K562 (cell line): ENCODE measurements around the gene RCC2. TPM values are rescaled to one million over a fixed set of nuclear protein-coding genes. Genes with fewer than 3 reads are reported as not detected.

Source experiments
- ARNT ChIP-seq, 2 experiments: fragments of 450-650 bp; IDR thresholded peaks; 2 replicates each; pipeline ENCODE4 v1.6.1; 2016; ENCODE audit warnings: mild to moderate bottlenecking in 1 of 2
- BRD9 ChIP-seq: fragments of 450-650 bp; IDR thresholded peaks from 2 replicates; pipeline ENCODE4 v1.6.1; 2018; ENCODE audit warnings: low read depth; ENCODE audit not compliant: partially characterized antibody
- CHD1 ChIP-seq: fragments of 200-600 bp; sonication (generic); IDR thresholded peaks from one replicate; pipeline ENCODE4 v1.6.1; 2012; ENCODE audit warnings: mild to moderate bottlenecking, moderate library complexity, low read length, inconsistent platforms
- KDM1A ChIP-seq, 2 experiments: fragments of 450-650 bp; IDR thresholded peaks; 2 replicates each; pipeline ENCODE4 v1.6.1; 2016; ENCODE audit warnings: mild to moderate bottlenecking in 2 of 2
- MTA3 ChIP-seq: fragments of 450-650 bp; formaldehyde crosslinking; IDR thresholded peaks from 2 replicates; pipeline ENCODE4 v1.6.1; 2017; ENCODE audit warnings: mild to moderate bottlenecking, borderline replicate concordance
- NRF1 ChIP-seq, 2 experiments: fragments of 450-650 bp; IDR thresholded peaks in 1 of 2; conservative IDR thresholded peaks in 1 of 2; 2 replicates each; pipeline ENCODE4 v1.6.1; 2014; ENCODE audit warnings: mild to moderate bottlenecking in 2 of 2
- PML ChIP-seq: IDR thresholded peaks from 2 replicates; pipeline ENCODE4 v1.6.1; 2012; ENCODE audit warnings: low read length, inconsistent platforms
- SUPT5H ChIP-seq: fragments of 450-650 bp; IDR thresholded peaks from 2 replicates; pipeline ENCODE4 v1.6.1; 2016
- TEAD2 ChIP-seq: fragments of 450-650 bp; IDR thresholded peaks from 2 replicates; pipeline ENCODE4 v1.6.1; 2016; ENCODE audit warnings: missing genetic modification characterization, control low read depth, missing compliant biosample characterization
- polyA plus RNA-seq, 8 experiments: library from polyadenylated mRNA; depleted of rRNA in 4 of 8; stranded (reverse) in 5 of 8; unstranded in 3 of 8; fragments of >200 nt; fragmentation: Nextera tagmentation in 2 of 8; fragmentation: Illumina TruSeq in 1 of 8; extraction: Ambion mirVana in 2 of 8; extraction: Trizol in 1 of 8; gene quantifications; 2 replicates each; pipeline versions ENCODE4 v1.2.1 to v1.2.3, GENCODE V29; 2011 to 2014; ENCODE audit warnings: inconsistent platforms in 1 of 8, missing spikeins in 1 of 8
- total RNA-seq, 7 experiments: library from RNA; depleted of rRNA in 6 of 7; stranded (reverse); fragments of >200 nt in 6 of 7; fragmentation: Illumina TruSeq in 2 of 7; extraction: Trizol in 2 of 7; gene quantifications; 2 replicates each; pipeline versions ENCODE4 v1.2.1 to v1.2.3, GENCODE V29; 2011 to 2021; ENCODE audit warnings: low replicate concordance in 1 of 7
- TF ChIP-seq, protein P1 (sequence below): IDR thresholded peaks from 2 replicates; pipeline ENCODE4 v1.6.1; 2012; ENCODE audit warnings: low read depth, low read length, improper control_type of control experiment, borderline replicate concordance
- TF ChIP-seq, protein P2 (sequence below), 2 experiments: fragments of 450-650 bp in 1 of 2; sonication (generic) in 1 of 2; formaldehyde crosslinking in 1 of 2; IDR thresholded peaks; 2 replicates each; pipeline versions ENCODE4 v1.7.1 to v1.9.0; 2016 to 2022; ENCODE audit warnings: inconsistent platforms in 1 of 2, mild to moderate bottlenecking in 1 of 2, missing genetic modification reagents in 1 of 2
- TF ChIP-seq, protein P3 (sequence below): IDR thresholded peaks from 2 replicates; pipeline ENCODE4 v1.6.1; 2014; ENCODE audit warnings: antibody characterized with exemption
- TF ChIP-seq, protein P4 (sequence below): conservative IDR thresholded peaks from 2 replicates; pipeline ENCODE4 v1.6.1; 2011; ENCODE audit warnings: low read depth, mild to moderate bottlenecking, low read length; ENCODE audit not compliant: control insufficient read depth

RCC2 gene
- total and polyA plus RNA-seq, 9 of the 15 experiments (the other 6 are each of a cell fraction or from before 2014, with no cell fraction given) = 31.8 to 292 (median 116) TPM

DNA sequence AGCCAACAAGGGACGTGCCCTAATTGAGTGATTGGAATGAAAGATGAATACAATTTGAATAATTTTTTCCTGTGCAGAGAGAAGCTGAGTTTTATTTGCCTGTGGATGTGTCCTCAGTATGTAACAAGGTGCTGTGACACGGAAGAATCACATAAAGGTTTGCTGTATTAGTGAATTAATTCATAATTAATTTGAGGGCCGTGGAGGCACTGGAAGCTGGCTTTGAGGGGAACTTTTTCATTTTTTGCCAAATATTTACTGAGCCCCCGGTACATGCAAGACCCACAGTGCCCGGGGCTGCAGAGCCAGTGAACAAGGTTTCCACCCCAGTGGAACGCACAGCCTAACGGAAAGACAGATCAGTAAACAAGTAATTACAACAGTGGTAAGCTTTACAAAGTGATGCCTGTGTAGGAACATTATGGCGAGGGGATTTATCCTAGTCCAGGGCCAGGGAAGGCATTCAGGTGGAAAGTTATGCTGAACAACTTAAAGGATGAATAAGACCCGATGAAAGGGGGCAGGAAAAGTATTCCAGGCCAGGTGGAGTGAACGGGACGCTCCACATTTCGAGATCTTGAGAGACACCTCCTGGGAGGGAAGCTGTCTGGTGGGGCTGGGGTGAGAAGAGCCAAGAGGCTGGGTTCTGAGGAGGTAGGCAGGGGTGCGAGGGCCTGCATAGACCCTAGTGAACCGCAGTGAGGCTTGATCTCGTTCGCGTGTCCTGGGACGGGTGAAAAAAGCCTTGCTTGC is 773 bp upstream of the RCC2 start (continued):
- TF ChIP-seq NRF1 (conservative IDR thresholded peaks at IDR 0.05 in 1 of 2, IDR thresholded peaks at IDR 0.05 in 1 of 2) = peak; percentile 2 to 15; a peak in 3 of 4 replicates
- TF ChIP-seq KDM1A (IDR thresholded peaks at IDR 0.05) = no peak
- TF ChIP-seq TEAD2 (tag) = no peak
- 0 out of 4 replicates have a peak, but pooled peaks of 1 of the 2 experiments have one; percentile 19 for TF ChIP-seq ARNT (IDR thresholded peaks at IDR 0.05)
- TF ChIP-seq, protein P1, sequence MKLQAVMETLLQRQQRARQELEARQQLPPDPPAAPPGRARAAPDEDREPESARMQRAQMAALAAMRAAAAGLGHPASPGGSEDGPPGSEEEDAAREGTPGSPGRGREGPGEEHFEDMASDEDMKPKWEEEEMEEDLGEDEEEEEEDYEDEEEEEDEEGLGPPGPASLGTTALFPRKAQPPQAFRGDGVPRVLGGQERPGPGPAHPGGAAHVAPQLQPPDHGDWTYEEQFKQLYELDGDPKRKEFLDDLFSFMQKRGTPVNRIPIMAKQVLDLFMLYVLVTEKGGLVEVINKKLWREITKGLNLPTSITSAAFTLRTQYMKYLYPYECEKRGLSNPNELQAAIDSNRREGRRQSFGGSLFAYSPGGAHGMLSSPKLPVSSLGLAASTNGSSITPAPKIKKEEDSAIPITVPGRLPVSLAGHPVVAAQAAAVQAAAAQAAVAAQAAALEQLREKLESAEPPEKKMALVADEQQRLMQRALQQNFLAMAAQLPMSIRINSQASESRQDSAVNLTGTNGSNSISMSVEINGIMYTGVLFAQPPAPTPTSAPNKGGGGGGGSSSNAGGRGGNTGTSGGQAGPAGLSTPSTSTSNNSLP = 0 out of 2 replicates have a peak, but pooled peaks have one; percentile 25
- TF ChIP-seq PML = 0 out of 2 replicates have a peak, but pooled peaks have one; percentile 6
- TF ChIP-seq CHD1 = peak; percentile 41
- TF ChIP-seq, protein P2, sequence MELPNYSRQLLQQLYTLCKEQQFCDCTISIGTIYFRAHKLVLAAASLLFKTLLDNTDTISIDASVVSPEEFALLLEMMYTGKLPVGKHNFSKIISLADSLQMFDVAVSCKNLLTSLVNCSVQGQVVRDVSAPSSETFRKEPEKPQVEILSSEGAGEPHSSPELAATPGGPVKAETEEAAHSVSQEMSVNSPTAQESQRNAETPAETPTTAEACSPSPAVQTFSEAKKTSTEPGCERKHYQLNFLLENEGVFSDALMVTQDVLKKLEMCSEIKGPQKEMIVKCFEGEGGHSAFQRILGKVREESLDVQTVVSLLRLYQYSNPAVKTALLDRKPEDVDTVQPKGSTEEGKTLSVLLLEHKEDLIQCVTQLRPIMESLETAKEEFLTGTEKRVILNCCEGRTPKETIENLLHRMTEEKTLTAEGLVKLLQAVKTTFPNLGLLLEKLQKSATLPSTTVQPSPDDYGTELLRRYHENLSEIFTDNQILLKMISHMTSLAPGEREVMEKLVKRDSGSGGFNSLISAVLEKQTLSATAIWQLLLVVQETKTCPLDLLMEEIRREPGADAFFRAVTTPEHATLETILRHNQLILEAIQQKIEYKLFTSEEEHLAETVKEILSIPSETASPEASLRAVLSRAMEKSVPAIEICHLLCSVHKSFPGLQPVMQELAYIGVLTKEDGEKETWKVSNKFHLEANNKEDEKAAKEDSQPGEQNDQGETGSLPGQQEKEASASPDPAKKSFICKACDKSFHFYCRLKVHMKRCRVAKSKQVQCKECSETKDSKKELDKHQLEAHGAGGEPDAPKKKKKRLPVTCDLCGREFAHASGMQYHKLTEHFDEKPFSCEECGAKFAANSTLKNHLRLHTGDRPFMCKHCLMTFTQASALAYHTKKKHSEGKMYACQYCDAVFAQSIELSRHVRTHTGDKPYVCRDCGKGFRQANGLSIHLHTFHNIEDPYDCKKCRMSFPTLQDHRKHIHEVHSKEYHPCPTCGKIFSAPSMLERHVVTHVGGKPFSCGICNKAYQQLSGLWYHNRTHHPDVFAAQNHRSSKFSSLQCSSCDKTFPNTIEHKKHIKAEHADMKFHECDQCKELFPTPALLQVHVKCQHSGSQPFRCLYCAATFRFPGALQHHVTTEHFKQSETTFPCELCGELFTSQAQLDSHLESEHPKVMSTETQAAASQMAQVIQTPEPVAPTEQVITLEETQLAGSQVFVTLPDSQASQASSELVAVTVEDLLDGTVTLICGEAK (IDR thresholded peaks at IDR 0.05) = peak; percentile 60; the same call in 1 of the 2 replicates
- TF ChIP-seq, protein P2 (CRISPR knock-in tag; IDR thresholded peaks at IDR 0.05) = no peak
- TF ChIP-seq BRD9 = peak; percentile 26
- peak; percentile 38; the same call in 1 of the 2 replicates for TF ChIP-seq MTA3
- TF ChIP-seq, protein P3, sequence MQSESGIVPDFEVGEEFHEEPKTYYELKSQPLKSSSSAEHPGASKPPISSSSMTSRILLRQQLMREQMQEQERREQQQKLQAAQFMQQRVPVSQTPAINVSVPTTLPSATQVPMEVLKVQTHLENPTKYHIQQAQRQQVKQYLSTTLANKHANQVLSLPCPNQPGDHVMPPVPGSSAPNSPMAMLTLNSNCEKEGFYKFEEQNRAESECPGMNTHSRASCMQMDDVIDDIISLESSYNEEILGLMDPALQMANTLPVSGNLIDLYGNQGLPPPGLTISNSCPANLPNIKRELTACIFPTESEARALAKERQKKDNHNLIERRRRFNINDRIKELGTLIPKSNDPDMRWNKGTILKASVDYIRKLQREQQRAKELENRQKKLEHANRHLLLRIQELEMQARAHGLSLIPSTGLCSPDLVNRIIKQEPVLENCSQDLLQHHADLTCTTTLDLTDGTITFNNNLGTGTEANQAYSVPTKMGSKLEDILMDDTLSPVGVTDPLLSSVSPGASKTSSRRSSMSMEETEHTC = no peak
- TF ChIP-seq, protein P4, sequence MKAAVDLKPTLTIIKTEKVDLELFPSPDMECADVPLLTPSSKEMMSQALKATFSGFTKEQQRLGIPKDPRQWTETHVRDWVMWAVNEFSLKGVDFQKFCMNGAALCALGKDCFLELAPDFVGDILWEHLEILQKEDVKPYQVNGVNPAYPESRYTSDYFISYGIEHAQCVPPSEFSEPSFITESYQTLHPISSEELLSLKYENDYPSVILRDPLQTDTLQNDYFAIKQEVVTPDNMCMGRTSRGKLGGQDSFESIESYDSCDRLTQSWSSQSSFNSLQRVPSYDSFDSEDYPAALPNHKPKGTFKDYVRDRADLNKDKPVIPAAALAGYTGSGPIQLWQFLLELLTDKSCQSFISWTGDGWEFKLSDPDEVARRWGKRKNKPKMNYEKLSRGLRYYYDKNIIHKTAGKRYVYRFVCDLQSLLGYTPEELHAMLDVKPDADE = no peak
- peak; percentile 47; the same call in 1 of the 2 replicates for TF ChIP-seq SUPT5H
